D721Med (cell line): ENCODE results near the gene DNAAF6.

Experiments
- DNase-seq: peaks from one replicate; pipeline ENCODE4 v3.0.0; 2011; ENCODE audit warnings: low spot score; ENCODE audit not compliant: insufficient read length
- FAIRE-seq: peaks from 2 replicates; lab custom pipeline; 2011; peaks lifted over from hg19 to GRCh38; lab: Jason Lieb, UNC
- TF ChIP-seq, protein P1 (sequence below): IDR thresholded peaks from 2 replicates; pipeline ENCODE4 v1.5.1; 2012; ENCODE audit warnings: mild to moderate bottlenecking, control low read depth; ENCODE audit not compliant: insufficient read depth; ENCODE audit errors: missing control alignments

The DNAAF6 gene

DNA sequence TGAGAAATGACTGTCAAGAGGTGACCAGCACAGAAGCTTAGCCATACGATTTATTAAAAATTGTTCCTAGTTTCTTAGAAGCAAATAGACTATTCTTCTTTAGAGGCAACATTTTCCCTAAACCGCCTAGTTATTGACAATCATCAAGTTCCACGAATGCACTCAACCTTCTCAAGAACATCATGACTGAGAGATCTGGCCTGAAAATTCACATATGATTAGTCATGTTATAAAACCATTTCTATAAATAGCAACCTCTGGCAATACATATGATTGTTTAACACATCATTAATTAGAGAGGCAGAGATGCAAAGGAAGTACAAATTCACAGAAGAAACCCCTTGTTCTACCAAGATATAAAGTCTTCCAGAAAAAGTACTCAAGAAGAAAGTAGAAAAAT is 6.9 kb upstream of the DNAAF6 start:
- FAIRE-seq (no peak), DNase-seq (no peak)
- TF ChIP-seq, protein P1, sequence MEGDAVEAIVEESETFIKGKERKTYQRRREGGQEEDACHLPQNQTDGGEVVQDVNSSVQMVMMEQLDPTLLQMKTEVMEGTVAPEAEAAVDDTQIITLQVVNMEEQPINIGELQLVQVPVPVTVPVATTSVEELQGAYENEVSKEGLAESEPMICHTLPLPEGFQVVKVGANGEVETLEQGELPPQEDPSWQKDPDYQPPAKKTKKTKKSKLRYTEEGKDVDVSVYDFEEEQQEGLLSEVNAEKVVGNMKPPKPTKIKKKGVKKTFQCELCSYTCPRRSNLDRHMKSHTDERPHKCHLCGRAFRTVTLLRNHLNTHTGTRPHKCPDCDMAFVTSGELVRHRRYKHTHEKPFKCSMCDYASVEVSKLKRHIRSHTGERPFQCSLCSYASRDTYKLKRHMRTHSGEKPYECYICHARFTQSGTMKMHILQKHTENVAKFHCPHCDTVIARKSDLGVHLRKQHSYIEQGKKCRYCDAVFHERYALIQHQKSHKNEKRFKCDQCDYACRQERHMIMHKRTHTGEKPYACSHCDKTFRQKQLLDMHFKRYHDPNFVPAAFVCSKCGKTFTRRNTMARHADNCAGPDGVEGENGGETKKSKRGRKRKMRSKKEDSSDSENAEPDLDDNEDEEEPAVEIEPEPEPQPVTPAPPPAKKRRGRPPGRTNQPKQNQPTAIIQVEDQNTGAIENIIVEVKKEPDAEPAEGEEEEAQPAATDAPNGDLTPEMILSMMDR, result no peak

DNA sequence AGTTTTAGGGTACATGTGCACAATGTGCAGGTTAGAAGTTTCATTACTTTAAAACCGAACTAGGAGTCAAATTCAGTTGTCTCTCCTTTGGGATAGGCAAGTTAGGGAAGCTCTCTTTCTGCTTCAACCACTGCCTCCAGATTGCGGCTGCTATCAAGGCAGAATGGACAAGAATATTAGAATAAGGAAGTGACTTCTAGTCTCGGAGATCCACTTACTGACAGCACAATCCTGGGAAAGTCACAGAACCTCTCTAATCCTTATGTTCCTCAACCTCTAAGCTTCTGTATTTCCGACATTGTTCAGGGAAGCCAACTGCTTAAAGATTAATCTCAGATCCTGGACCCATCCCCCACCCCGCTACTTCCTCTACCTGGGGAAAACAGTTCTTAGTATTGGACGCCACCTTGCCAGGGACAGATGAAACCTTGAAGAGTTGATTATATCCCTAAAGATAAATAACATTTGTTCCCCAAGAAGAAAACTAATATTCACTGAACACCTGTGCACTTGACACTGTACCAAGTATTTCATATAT is 2.3 kb upstream of the DNAAF6 start:
- DNase-seq (no peak), FAIRE-seq (no peak)
- TF ChIP-seq, protein P1, result no peak

DNA sequence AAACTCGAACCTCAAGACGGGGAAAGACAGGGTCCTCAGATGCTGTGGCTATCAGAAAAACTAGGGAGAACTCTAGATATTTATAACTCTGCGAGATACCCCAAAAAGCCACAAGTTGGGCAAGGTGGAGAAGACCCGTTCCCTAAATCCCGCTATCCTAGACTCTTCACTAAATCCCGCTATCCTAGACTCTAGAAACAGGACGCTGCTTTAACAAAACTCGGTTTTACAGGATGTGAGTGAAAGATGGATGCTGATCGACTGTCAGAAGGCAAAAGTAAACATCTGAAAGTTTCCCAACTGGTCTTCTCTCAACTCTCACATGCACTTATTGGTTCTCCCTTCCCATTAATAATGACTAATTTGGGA is 270 bp downstream of the DNAAF6 start:
- DNase-seq, result no peak
- TF ChIP-seq, protein P1, result no peak
- no peak for FAIRE-seq

DNA sequence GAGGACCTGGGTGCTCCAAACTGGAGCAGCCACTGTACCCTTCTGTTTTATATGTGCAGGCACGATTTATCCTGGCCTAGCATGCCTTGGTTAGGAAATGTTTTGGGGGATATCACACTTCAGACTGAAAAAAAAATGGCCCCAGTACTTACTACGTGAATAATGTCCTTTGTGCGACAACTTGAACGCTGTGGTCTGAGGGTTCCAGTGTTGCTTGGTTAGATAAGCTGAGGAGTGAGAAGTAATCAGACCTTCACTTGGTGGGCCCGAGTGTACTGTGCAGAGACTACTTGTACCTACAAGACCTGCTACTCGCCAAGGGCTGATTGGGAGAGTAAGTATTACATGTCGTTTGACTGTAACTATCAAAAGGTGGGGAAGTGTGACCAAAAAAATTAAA is 678 bp downstream of the DNAAF6 start:
- TF ChIP-seq, protein P1, result no peak
- FAIRE-seq, result no peak
- no peak for DNase-seq

DNA sequence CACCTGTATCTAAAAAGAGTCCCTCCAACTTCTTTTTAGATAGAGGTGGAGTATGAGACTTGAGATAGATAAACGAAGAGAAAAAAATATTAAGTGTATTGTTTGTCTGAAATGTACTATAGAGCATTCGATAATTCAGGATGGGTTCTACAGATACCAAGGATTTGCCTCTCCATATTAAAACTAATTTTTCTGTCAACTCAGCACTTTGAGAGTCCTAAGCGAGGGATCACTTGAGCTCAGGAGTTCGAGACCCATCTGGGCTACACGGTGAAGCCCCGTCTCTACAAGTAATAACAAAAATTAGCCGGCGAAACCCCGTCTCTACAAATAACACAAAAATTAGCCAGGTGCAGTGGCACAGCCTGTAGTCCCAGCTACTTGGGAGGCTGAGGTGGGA is 1.5 kb downstream of the DNAAF6 start:
- no peak for FAIRE-seq
- TF ChIP-seq, protein P1, result no peak

DNA sequence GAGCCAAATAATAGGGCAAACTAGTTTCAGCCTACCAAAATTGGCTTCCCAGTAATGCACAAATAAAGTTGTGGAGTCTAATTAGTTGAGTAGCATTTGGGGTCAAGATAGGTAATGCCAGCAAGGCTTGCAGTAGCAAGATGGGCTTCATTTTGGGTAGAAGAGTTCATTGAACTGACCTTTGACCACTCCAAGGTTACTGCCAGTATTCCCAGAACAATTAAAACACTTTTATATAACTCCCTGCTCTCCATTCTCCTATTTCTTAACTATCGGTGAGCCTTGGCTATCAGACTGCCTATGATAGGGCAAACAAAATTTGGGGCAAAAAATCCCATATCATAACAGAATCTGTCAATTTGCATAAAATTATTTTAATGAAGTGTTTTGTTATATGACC is 7.1 kb downstream of the DNAAF6 start:
- DNase-seq (no peak), FAIRE-seq (no peak)
- TF ChIP-seq, protein P1, result no peak

More for the DNA sequence above, 1.5 kb downstream of the DNAAF6 start:
- DNase-seq, result no peak

DNA sequence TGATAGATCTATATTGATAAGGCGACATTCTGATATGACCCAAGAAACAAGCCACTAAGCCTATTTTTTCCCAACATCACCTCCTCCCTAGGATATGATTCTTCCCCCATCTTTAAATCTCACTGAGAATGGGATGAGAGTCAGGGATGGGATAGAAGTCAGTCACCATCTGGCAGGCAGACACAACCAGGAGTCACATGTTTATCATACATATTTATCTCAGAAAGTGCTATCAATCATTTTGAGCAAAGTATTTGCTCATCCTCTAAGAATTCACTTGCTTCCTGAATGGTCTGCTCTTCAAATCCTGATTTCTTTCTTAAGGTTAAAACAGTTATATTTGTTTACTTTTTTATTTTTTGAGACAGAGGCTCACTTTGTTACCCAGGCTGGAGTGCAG is 20.3 kb downstream of the DNAAF6 start:
- no peak for FAIRE-seq
- TF ChIP-seq, protein P1, result no peak
- no peak for DNase-seq
